Stimulated activated CD8-positive, alpha-beta memory T cell treated with anti-CD3 and anti-CD28 coated beads, Interleukin-7, amount 100 ng/mL, for 4 hours (primary cell): ENCODE data around the gene SUGP2.
"Not testable (repeated sequence)": the region's sequence is repeated elsewhere in the genome, so short reads cannot be mapped to it uniquely, and the experiment has no call there.

Experiments
- DNase-seq, 2 donors: peaks; one replicate each; pipeline ENCODE4 v3.0.0-alpha.2; 2020; ENCODE audit warnings: low read depth in 2 of 2

The SUGP2 gene

GRCh38 chr19:18954094-18954493, 79.2 kb downstream of the SUGP2 start:
- DNase-seq = no peak

GRCh38 chr19:18952364-18953003, 80.8 kb downstream of the SUGP2 start:
- DNase-seq = not testable (repeated sequence)

GRCh38 chr19:18951721-18952281, 81.5 kb downstream of the SUGP2 start:
- no peak for DNase-seq

GRCh38 chr19:18949858-18950257, 83.5 kb downstream of the SUGP2 start:
- DNase-seq = no peak

- DNase-seq = no peak
These were observed 84.4 kb downstream of the SUGP2 start for GRCh38 chr19:18948976-18949356.

- DNase-seq = no peak
These were observed 85.0 kb downstream of the SUGP2 start for GRCh38 chr19:18948075-18948975.

- no peak for DNase-seq
These were observed 86.4 kb downstream of the SUGP2 start for GRCh38 chr19:18946918-18947317.

GRCh38 chr19:18946335-18946734, 87.0 kb downstream of the SUGP2 start:
- DNase-seq = no peak

- no peak for DNase-seq
These were observed 88.0 kb downstream of the SUGP2 start for GRCh38 chr19:18945297-18945696.

- DNase-seq = no peak
These were observed 89.9 kb downstream of the SUGP2 start for GRCh38 chr19:18943465-18943864.

- DNase-seq = no peak
These were observed 90.6 kb downstream of the SUGP2 start for GRCh38 chr19:18942692-18943091.

- no peak for DNase-seq
These were observed 91.5 kb downstream of the SUGP2 start for GRCh38 chr19:18941628-18942354.
